Osteocyte (in vitro differentiated cells): Measurements from ENCODE around the gene DUOXA1. TPM values are rescaled to one million over a fixed set of nuclear protein-coding genes. Genes with fewer than 3 reads are reported as not detected.
"Not testable (repeated sequence)": the region's sequence is repeated elsewhere in the genome, so short reads cannot be mapped to it uniquely, and the experiment has no call there.

Source experiments
- DNase-seq: peaks from one replicate; pipeline ENCODE4 v3.0.0; 2021; ENCODE audit warnings: mixed read lengths; ENCODE audit not compliant: unreplicated experiment; ENCODE audit errors: extremely low spot score
- H3K27ac Mint-ChIP-seq: one replicate; pipeline ENCODE4 v1.8.0; 2021; ENCODE audit warnings: mild to moderate bottlenecking, mixed read lengths; ENCODE audit not compliant: unreplicated experiment
- H3K27me3 Mint-ChIP-seq: one replicate; pipeline ENCODE4 v1.8.0; 2021; ENCODE audit warnings: mixed read lengths; ENCODE audit not compliant: unreplicated experiment
- H3K36me3 Mint-ChIP-seq: one replicate; pipeline ENCODE4 v1.8.0; 2021; ENCODE audit warnings: mixed read lengths; ENCODE audit not compliant: unreplicated experiment
- H3K4me1 Mint-ChIP-seq: one replicate; pipeline ENCODE4 v1.8.0; 2021; ENCODE audit warnings: mixed read lengths; ENCODE audit not compliant: unreplicated experiment
- H3K4me3 Mint-ChIP-seq: one replicate; pipeline ENCODE4 v1.8.0; 2021; ENCODE audit warnings: mild to moderate bottlenecking, moderate library complexity, mixed read lengths; ENCODE audit not compliant: unreplicated experiment
- H3K9me3 Mint-ChIP-seq: one replicate; pipeline ENCODE4 v1.8.0; 2021; ENCODE audit warnings: mixed read lengths; ENCODE audit not compliant: unreplicated experiment
- CTCF ChIP-seq: fragments of 200-600 bp; sonication (generic); IDR thresholded peaks from 2 replicates; pipeline ENCODE4 v1.5.0; 2021; ENCODE audit warnings: antibody characterized with exemption, mild to moderate bottlenecking, moderate library complexity
- total RNA-seq: library from RNA; stranded (reverse); gene quantifications from 2 replicates; pipeline ENCODE4 v1.2.1, GENCODE V29; 2021

DUOXA1 gene
- total RNA-seq, 1 donor from 2014 or later: not detected

GRCh38 chr15:45140557-45141250 is 11.0 kb upstream of the DUOXA1 start:
- no peak for DNase-seq
- H3K4me1 Mint-ChIP-seq: no peaks in the 10 kb centered on the region
- H3K27me3 Mint-ChIP-seq: peaks cover 16% of the 10 kb centered on the region
- no peaks in the 10 kb centered on the region for H3K36me3 Mint-ChIP-seq
- no peak overlapping the region for H3K27ac Mint-ChIP-seq
- H3K9me3 Mint-ChIP-seq: no peaks in the 10 kb centered on the region
- no peak overlapping the region for H3K4me3 Mint-ChIP-seq
- TF ChIP-seq CTCF: no peak

GRCh38 chr15:45139770-45140169 is 10.1 kb upstream of the DUOXA1 start:
- no peak overlapping the region for H3K4me3 Mint-ChIP-seq
- no peak for DNase-seq
- H3K36me3 Mint-ChIP-seq: no peaks in the 10 kb centered on the region
- no peaks in the 10 kb centered on the region for H3K9me3 Mint-ChIP-seq
- no peak overlapping the region for H3K27ac Mint-ChIP-seq
- TF ChIP-seq CTCF: no peak
- peaks cover 15% of the 10 kb centered on the region for H3K27me3 Mint-ChIP-seq
- peaks cover 2% of the 10 kb centered on the region for H3K4me1 Mint-ChIP-seq

- Mint-ChIP-seq H3K27me3 (peaks cover 18% of the 10 kb centered on the region), H3K27ac (no peak overlapping the region), H3K9me3 (no peaks in the 10 kb centered on the region), H3K4me1 (peaks cover 4% of the 10 kb centered on the region), H3K36me3 (no peaks in the 10 kb centered on the region), H3K4me3 (no peak overlapping the region)
- no peak for TF ChIP-seq CTCF
- no peak for DNase-seq
Measured at GRCh38 chr15:45138814-45139765, 9.4 kb upstream of the DUOXA1 start.

GRCh38 chr15:45137703-45138102 is 8.0 kb upstream of the DUOXA1 start:
- no peak for TF ChIP-seq CTCF
- no peak overlapping the region for H3K27ac Mint-ChIP-seq
- no peaks in the 10 kb centered on the region for H3K9me3 Mint-ChIP-seq
- no peak for DNase-seq
- no peaks in the 10 kb centered on the region for H3K36me3 Mint-ChIP-seq
- peaks cover 32% of the 10 kb centered on the region for H3K27me3 Mint-ChIP-seq
- no peak overlapping the region for H3K4me3 Mint-ChIP-seq
- peaks cover 7% of the 10 kb centered on the region for H3K4me1 Mint-ChIP-seq

GRCh38 chr15:45136378-45136764 is 6.7 kb upstream of the DUOXA1 start:
- H3K36me3 Mint-ChIP-seq: no peaks in the 10 kb centered on the region
- H3K4me3 Mint-ChIP-seq: no peak overlapping the region
- DNase-seq: no peak
- H3K9me3 Mint-ChIP-seq: no peaks in the 10 kb centered on the region
- H3K27ac Mint-ChIP-seq: no peak overlapping the region
- peak; percentile 8 for TF ChIP-seq CTCF
- peaks cover 7% of the 10 kb centered on the region for H3K4me1 Mint-ChIP-seq
- H3K27me3 Mint-ChIP-seq: peaks cover 42% of the 10 kb centered on the region

GRCh38 chr15:45135705-45136377 is 6.2 kb upstream of the DUOXA1 start:
- peaks cover 45% of the 10 kb centered on the region for H3K27me3 Mint-ChIP-seq
- not testable (repeated sequence) for H3K4me3 Mint-ChIP-seq, H3K36me3 Mint-ChIP-seq, H3K4me1 Mint-ChIP-seq, DNase-seq, H3K27ac Mint-ChIP-seq, H3K9me3 Mint-ChIP-seq
